Fibroblast of pulmonary artery (primary cell): ENCODE results near the gene PHEX.
A peak's percentile ranks its signal among the peaks of the same experiment; 100 is the strongest.

Experiments used
- DNase-seq: peaks from one replicate; pipeline ENCODE4 v3.0.0-alpha.2; 2010; ENCODE audit warnings: low read depth
- H3K4me3 ChIP-seq: replicated peaks from 2 replicates; pipeline ENCODE4 v1.5.1; 2011; ENCODE audit warnings: low read depth, mild to moderate bottlenecking, control low read depth, low read length, moderate library complexity
- TF ChIP-seq, protein P1 (sequence below): IDR thresholded peaks from 2 replicates; pipeline ENCODE4 v1.5.1; 2011; ENCODE audit warnings: mild to moderate bottlenecking, control low read depth, low read length, inconsistent platforms; ENCODE audit errors: missing control alignments

The PHEX gene

GRCh38 chrX:22116605-22117546 is 84.8 kb downstream of the PHEX start:
- DNase-seq, result no peak
- TF ChIP-seq, protein P1, sequence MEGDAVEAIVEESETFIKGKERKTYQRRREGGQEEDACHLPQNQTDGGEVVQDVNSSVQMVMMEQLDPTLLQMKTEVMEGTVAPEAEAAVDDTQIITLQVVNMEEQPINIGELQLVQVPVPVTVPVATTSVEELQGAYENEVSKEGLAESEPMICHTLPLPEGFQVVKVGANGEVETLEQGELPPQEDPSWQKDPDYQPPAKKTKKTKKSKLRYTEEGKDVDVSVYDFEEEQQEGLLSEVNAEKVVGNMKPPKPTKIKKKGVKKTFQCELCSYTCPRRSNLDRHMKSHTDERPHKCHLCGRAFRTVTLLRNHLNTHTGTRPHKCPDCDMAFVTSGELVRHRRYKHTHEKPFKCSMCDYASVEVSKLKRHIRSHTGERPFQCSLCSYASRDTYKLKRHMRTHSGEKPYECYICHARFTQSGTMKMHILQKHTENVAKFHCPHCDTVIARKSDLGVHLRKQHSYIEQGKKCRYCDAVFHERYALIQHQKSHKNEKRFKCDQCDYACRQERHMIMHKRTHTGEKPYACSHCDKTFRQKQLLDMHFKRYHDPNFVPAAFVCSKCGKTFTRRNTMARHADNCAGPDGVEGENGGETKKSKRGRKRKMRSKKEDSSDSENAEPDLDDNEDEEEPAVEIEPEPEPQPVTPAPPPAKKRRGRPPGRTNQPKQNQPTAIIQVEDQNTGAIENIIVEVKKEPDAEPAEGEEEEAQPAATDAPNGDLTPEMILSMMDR, result no peak
- no peak overlapping the region for H3K4me3 ChIP-seq

DNA sequence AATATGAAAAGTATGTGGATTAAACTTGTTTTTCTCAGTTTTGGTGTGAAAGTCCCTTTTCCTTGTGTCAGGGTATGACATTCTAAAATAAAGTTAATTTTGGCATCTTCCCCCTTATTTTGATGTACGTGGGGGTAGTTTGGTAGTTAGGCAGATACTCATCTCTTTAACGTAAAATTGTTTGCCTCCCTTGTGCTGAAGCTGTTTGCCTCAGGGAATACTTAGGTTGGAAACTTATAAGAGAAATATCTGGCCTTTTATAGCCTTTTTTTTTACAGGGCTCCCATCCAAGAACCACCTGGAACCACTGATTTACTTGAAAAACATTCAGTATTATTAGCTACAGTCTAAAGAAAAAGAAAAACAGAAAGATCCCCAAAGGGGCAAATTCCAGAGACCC is 85.5 kb downstream of the PHEX start:
- no peak for DNase-seq
- H3K4me3 ChIP-seq, result no peak overlapping the region
- TF ChIP-seq, protein P1, result no peak

DNA sequence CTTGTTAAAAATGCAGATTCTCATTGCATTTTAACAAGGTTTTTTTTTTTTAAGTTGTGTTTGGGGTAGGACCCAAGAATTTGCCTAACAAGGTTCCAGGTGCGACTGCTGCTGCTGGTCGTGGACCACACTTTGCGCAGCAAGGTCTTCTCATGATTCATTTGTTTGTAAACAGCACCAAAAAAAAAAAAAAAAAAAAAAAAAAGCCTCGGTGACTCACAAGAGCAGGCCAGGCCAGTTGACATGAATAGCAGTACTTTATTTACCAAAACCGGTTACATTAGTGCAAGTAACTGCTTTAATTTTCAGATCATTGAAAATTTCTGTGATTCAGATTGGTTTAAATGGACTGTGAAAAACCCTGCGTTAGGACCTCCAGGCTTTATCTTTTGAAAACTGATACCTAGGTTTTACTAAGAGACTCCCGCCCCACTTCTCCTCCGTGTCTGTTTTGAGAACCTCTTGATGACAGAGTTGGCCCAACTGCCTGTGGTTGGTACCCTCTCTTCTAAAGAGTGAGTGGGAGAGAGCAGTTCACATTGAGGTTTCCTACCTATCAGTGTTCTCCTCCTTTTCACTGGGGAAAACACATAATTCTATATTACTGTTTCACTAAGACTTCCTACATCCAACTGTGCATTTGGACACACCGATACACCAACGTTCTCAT is 86.2 kb downstream of the PHEX start:
- no peak overlapping the region for H3K4me3 ChIP-seq
- TF ChIP-seq, protein P1, result no peak
- DNase-seq, result no peak

GRCh38 chrX:22121161-22121560 is 89.0 kb downstream of the PHEX start:
- TF ChIP-seq, protein P1, result no peak
- no peak overlapping the region for H3K4me3 ChIP-seq
- no peak for DNase-seq

- no peak overlapping the region for H3K4me3 ChIP-seq
- TF ChIP-seq, protein P1, result no peak
- peak; percentile 60 for DNase-seq
These were observed 90.4 kb downstream of the PHEX start for GRCh38 chrX:22122510-22122909.

GRCh38 chrX:22124098-22124497 is 92.0 kb downstream of the PHEX start:
- no peak for DNase-seq
- TF ChIP-seq, protein P1, result no peak
- no peak overlapping the region for H3K4me3 ChIP-seq
